Measurements from ENCODE around the gene FXR2.
A peak's percentile ranks its signal among the peaks of the same experiment; 100 is the strongest.

FXR2 gene

DNA sequence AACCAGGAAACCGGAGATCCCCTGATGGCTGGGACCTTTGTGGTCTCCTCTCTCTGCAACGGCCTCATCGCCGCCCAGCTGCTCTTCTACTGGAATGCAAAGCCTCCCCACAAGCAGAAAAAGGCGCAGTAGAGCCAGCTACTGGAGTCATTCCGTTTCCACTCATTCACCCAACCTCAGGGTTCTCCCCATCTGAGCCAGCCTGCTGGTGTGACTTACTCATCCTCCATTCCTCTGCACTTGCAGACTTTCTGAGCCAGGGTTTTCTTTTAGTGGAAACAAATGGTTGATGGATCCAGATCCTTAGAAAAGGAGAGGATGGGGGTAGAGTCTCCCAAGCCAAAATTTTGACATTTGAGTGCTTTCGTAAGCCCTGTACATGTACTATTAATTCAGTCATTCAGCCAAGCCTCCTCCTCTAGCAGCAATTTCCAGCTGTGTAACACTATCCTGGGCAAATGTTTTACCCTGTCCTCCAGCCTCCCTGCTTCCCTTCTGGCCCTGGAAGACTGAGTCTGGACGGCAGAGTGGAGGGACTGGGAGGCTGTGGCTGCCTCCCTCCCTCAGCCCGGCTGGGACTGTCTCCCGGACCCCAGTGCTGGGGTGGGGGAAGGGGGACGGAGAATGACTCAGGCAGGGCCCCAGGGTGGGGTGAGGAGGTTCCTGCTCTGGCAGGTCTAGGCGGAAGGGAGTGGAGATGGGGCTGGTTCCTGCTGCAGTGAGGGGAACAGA lies 27.1 kb downstream of the FXR2 start:
- no peak for DNase-seq (ENCODE audit: low spot score)

DNA sequence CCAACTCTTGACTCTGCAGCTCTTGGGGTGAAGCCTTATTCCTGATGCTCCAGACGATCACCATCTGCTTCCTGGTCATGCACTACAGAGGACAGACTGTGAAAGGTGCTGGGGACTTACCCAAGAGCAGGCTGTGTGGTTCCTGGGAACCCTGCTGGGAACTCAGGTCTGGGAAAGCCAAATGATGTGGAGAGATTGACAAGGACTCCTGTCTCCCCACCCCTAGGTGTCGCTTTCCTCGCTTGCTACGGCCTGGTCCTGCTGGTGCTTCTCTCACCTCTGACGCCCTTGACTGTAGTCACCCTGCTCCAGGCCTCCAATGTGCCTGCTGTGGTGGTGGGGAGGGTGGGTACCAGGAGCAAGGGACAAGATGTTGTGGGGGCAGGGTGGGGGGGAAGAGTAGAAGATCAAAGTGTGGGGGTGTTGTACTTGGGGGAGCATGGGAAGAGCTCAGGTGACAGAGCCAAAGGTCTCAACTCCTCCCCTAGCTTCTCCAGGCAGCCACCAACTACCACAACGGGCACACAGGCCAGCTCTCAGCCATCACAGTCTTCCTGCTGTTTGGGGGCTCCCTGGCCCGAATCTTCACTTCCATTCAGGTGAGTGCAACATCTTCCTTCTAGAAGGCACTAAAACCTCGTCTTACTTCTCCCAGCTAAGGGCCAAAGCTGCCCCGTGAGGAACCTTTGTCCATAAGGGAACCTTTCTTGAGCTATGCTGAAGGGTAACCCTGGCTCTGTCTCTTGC lies 27.9 kb downstream of the FXR2 start:
- DNase-seq (ENCODE audit: low spot score) = no peak

DNA sequence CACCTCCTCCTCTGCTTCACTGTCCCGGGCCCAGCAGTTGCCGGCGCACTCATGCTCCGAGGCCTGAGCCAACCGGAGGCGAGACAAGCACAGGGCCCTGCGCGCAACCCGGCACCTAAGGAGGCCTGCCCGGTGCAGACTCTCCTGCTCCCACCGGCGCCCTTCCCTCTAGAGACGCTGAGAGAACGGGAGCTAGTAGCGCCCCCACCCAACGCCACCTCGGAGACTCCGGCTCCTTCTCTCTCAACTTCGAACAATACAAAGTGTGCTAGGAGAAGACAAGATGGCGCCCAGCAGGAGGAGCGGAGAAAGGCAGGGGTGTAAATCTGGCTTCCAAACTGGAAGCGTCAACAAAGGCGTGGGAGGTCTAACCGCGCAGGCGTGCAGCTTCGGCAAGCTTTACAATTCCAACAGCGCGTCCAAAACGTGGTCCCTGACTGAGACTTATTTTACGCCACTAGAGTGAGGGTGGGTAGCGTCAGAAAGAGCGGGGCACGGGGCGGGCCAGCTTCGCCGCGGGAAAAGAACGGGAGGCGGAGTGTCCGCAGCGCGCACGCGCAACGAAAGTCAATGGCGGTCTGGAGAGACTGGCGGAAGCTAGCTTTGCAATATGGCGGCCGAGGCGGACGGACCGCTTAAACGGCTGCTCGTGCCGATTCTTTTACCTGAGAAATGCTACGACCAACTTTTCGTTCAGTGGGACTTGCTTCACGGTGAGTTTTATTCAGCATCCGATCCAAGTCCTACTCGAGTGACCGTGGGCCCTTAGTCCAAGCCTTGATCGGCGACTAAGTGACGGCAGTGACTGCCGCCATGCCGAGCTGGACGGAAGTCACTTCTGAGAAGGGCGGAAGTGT lies 31.2 kb downstream of the FXR2 start, which contains the start of gene MPDU1:
TSS of gene MPDU1 (plus strand) at position 600 of the 857 bp plus-strand sequence. CDS start at position 611, 11 bp downstream.
- DNase-seq (ENCODE audit: low spot score) = peak; percentile 96

DNA sequence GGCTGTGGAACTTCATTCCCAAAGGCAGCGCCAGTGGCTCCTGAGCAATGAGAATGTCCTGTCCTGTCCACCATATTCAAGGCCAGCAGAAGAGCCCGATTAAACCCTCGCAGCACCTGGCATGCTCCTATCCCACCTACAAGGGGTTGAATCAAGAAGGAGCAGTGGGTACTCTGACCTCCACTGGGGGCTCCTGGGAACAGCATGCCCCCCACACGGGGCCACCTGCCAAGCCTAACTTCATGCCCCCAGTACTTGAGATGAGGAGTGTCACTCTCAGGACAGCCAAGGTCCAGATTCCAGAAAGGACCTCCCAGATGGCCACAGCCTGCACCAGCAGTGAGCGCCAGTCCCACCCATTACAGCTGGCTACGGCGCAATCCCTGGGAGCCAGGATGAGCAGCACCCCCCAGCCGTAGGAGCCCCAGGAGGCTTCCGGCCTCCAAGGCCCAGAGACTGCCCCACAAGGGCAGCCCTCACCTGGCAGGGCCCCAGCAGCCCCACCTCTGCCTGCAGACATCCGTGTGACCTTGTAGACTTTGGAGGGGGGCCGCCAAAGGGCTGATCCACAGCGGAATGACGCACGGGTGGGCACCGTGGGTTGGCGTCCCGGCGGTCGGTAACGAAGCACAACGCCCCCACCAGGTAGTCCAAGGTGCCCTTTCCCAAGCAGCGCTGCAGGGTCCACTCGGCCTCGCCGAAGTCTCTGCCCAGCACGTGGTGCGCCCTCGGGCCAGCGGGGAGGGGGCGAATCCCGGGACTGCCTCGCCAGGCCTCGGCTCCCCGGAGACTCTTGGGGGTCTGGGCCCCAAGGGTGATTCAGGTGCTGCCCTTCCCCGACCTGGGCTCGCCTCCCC lies 32.1 kb downstream of the FXR2 start:
- no peak for DNase-seq (ENCODE audit: low spot score)

DNA sequence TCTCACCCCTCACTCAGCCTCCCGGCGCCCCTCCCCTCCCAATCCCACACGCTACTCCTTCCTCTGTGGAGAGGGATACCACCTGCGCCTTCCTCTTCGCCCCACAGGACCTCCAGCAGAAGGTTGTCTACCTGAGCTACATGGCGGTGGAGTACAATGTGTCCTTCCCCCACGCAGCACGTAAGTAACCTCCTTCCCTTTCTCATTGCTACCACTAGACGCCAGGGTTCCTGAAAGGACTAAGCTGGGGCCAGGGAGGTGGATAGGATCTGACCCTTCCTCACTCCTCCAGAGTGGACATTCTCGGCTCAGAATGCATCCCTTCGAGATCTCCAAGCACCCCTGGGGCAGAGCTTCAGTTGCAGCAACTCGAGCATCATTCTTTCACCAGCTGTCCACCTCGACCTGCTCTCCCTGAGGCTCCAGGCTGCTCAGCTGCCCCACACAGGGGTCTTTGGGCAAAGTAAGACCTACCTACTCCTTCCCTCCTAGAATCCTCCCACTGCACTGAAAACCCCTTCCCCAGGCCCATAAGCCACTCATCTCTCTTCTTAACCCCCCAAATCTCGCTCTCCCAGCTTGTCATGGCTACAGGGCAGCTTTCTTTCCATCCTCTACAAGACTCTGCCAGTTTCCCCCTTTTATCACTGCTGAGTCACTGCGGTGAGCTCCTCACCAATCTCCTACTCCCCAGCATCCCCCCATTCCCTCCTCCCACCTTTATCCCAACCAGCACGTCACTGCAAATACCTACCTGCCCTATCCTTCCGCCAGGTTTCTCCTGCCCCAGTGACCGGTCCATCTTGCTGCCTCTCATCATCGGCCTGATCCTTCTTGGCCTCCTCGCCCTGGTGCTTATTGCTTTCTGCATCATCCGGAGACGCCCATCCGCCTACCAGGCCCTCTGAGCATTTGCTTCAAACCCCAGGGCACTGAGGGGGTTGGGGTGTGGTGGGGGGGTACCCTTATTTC lies 33.8 kb downstream of the FXR2 start:
- DNase-seq (ENCODE audit: low spot score) = no peak

DNA sequence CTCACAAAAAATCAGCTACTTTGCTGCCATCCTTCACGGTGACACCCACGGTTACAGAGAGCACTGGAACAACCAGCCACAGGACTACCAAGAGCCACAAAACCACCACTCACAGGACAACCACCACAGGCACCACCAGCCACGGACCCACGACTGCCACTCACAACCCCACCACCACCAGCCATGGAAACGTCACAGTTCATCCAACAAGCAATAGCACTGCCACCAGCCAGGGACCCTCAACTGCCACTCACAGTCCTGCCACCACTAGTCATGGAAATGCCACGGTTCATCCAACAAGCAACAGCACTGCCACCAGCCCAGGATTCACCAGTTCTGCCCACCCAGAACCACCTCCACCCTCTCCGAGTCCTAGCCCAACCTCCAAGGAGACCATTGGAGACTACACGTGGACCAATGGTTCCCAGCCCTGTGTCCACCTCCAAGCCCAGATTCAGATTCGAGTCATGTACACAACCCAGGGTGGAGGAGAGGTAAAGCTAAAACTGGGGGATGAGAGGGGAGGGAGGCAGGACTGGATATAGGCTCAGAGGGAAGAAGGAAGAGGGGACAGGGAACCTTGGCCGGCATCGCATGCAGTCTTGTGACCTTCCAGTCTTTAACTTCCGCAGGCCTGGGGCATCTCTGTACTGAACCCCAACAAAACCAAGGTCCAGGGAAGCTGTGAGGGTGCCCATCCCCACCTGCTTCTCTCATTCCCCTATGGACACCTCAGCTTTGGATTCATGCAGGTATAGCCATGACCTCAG lies 34.7 kb downstream of the FXR2 start:
- no peak for DNase-seq (ENCODE audit: low spot score)

DNA sequence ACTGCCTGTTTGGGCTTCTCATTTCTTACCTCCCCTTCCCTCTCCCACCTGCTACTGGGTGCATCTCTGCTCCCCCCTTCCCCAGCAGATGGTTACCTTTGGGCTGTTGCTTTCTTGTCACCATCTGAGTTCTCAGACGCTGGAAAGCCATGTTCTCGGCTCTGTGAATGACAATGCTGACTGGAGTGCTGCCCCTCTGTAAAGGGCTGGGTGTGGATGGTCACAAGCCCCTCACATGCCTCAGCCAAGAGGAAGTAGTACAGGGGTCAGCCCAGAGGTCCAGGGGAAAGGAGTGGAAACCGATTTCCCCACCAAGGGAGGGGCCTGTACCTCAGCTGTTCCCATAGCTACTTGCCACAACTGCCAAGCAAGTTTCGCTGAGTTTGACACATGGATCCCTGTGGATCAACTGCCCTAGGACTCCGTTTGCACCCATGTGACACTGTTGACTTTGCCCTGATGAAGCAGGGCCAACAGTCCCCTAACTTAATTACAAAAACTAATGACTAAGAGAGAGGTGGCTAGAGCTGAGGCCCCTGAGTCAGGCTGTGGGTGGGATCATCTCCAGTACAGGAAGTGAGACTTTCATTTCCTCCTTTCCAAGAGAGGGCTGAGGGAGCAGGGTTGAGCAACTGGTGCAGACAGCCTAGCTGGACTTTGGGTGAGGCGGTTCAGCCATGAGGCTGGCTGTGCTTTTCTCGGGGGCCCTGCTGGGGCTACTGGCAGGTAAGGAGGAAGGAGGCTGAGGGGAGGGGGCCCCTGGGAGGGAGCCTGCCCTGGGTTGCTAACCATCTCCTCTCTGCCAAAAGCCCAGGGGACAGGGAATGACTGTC lies 35.5 kb downstream of the FXR2 start, which contains the start of gene CD68:
TSS of gene CD68 (plus strand) at position 638 of the 833 bp plus-strand sequence. CDS start at position 678, 40 bp downstream.
- DNase-seq (ENCODE audit: low spot score) = peak; percentile 35

DNA sequence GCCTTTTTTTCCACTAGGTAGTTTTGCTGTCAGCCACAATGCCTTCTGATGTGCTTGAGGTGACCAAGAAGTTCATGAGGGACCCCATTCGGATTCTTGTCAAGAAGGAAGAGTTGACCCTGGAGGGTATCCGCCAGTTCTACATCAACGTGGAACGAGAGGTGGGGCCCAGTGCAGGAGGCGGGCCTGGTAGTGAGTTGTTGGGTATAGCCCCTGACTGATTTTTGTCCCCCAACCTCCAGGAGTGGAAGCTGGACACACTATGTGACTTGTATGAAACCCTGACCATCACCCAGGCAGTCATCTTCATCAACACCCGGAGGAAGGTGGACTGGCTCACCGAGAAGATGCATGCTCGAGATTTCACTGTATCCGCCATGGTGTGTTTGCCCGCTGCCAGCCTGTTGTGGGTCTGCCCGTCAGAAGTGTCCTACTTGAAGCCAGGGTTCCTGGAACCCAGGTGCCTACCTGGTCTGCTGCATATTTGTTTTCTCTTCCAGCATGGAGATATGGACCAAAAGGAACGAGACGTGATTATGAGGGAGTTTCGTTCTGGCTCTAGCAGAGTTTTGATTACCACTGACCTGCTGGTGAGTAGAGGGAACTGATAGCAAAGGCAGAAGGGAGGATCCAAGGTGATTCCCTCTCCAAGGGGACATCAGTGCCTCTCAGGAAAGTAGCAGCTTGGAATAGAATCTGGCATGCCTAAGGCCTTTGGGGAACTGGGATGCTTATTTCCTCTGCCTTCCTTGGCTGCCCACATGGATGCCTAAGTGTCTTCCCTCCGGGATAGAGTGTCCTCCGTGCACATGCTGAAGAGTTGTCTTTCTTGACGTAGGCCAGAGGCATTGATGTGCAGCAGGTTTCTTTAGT lies 37.1 kb downstream of the FXR2 start:
- DNase-seq (ENCODE audit: low spot score) = no peak

DNA sequence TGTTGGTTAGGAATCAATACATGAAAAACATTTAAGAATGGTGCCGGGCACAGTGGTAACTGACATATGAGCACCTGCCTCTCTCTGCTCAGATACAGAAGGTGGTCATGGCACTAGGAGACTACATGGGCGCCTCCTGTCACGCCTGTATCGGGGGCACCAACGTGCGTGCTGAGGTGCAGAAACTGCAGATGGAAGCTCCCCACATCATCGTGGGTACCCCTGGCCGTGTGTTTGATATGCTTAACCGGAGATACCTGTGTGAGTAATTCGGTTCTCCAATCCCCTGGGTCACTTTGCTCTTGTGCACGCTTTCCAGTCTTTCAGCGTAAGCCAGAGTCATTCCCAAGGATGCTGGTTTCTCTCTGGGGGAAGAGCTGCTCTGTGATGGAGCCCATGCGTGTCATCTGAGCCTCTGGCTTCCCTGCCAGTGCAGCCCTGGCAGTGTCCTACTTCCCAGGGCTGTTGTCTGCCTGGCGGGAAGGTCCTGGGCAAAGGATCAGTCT lies 38.2 kb downstream of the FXR2 start:
- no peak for DNase-seq (ENCODE audit: low spot score)

DNA sequence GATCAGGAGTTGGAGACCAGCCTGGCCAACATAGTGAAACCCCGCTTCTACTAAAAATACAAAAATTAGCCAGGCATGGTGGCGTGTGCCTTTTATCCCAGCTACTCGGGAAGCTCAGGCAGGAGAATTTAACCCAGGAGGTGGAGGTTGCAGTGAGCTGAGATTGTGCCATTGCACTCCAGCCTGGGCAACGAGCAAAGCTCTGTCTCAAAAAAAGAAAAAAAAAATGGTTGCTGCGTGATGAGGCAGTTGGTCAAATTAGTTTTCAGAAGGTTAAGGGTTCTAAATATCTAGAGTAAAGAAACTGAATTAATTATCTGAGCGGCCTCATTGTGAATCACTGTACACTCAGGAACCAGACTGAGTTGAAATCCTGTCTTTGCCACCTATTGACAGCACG lies 38.7 kb downstream of the FXR2 start:
- no peak for DNase-seq (ENCODE audit: low spot score)

DNA sequence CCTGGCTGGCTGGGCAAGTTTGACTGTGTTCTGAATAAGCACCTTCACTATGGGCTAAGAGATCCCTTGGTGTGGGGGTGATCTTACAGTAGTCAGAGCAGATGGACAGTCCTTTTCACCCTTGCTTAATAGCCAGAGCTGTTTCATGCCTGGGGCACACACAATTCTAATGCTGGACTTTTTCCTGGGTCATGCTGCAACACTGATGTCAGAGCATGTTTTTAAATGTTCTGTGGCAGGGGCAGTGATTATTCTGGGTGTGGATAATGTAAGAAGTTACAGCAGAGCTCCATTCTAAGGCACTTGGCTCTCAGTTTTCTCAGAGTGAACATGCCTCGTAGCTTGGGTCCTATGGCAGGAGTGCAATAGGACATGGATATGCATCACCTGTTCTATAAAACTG lies 39.2 kb downstream of the FXR2 start:
- no peak for DNase-seq (ENCODE audit: low spot score)

DNA sequence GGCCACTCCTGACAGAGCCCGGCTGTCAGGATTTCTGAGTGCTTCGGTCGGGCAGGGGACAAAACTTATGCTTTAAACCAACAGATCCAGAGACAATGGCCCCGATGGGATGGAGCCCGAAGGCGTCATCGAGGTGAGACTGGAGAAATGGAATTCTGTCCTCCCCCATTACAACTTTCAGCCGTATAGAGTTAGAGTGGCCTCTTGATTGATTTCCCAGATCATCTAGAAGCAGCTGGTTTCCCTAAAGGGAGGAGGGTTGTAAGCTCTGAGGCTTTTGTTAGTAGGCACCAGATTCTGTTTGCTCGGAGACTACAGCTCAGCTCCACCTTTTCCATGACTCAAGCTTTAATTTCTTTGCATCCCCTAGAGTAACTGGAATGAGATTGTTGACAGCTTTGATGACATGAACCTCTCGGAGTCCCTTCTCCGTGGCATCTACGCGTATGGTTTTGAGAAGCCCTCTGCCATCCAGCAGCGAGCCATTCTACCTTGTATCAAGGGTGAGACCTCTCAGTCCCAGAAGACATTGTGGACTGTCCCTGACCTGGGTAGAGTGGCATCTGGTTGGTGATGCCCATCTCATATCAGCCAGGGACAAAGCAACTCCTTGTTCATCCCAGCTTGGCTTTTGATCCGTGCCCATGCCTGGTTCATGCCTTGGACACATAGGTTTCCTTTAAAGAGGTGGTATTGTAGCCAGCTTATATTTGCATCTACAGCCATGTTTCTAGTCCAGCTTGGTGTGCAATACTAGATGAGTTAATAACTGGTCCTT lies 40.3 kb downstream of the FXR2 start:
- DNase-seq (ENCODE audit: low spot score) = no peak

DNA sequence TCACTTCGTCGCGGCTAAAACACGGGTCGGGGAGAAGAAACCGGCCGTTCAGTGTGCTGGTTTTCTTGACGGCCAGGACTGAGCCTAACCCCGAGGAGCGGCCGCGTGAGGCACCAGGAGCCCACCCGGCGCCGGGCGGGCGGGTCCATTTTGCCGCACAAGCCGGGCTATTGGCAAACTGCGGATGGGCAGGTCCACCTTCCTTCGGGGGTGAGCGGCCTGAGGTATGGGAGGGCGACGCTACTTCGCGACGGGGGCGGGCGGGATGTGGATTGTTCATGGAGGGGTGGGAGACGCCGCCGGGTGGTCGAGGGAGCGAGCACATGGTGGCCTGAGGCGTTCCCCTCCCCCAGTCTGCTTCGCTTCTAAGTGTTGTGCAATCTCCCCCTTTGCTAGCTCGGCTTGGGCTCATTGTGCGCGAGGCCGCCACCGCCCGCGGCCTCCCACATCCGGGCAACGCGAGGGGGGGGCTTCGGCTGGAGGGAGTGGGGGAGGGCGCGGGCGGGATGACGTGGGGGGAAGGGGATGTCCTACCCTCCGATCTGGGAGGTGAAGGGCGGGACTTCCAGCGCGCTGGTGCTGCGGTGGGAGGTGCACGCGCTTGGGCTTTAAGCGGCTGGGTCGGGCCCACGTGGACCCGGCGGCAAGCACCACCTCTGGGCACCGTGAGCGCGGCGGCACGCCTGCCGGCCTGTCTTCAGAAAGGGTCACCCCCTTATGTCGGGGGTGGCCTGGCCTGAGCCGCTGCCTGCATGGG lies 41.2 kb downstream of the FXR2 start:
- DNase-seq (ENCODE audit: low spot score) = peak; percentile 91

DNA sequence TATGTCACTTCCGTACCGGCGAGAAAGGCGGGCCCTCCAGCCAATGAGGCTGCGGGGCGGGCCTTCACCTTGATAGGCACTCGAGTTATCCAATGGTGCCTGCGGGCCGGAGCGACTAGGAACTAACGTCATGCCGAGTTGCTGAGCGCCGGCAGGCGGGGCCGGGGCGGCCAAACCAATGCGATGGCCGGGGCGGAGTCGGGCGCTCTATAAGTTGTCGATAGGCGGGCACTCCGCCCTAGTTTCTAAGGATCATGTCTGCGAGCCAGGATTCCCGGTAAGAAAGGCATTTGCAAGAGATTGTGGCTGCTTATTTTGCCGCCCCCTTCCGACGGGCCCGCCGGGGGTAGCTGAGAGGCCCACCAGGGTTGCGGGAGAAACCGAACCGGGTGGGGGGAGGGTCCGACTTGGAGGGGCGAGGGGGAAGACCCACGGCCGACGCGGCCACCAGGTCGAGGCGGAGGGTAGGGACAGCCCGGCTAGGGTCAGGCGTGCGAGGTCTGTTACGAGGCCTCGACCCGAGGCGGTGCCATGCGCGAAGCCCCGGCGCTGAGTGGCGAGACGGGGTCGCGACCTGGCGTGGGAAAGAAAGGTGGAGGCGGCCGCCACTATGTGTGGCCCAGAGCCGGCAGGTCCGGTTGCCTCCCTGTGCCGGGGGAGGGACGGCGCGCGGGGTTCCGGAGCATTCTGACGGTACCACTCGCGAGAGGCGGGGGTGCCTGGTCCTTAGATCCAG lies 41.9 kb downstream of the FXR2 start:
- DNase-seq (ENCODE audit: low spot score) = peak; percentile 99

DNA sequence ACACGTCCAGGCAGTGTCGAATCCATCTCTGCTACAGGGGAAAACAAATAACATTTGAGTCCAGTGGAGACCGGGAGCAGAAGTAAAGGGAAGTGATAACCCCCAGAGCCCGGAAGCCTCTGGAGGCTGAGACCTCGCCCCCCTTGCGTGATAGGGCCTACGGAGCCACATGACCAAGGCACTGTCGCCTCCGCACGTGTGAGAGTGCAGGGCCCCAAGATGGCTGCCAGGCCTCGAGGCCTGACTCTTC lies 42.4 kb downstream of the FXR2 start:
- no peak for DNase-seq (ENCODE audit: low spot score)
